ENCODE measurements around the gene HERC2.
"Not testable (repeated sequence)": the region's sequence is repeated elsewhere in the genome, so short reads cannot be mapped to it uniquely, and the experiment has no call there.

The HERC2 gene

DNA sequence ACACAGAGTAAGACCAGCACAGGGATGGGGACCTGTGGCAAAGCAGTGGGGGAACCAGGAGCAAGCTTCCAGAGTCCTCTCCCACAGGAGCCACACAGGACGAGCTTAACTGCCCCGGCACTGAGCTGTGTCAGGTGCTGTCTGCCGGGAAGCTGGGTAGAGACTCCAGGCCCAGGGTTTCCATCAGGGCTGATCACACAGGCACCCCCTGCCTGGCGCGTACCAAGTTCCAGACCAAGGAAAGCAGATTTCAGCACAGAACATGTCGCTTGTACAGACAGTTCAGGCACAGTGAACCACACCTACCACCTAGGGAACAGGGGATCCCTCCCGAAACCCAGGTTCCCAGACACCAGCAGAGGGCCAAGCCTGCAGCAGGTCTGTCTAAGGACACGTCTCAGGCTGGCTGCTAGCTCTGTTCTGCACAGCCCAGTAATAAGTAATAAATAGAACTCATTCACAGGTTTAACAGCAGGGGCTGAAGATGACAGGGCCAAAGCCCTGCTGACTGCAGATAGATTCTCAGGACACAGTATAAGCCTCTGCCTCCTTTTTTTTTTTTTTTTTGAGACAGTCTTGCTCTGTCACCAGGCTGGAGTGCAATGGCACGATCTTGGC is 192.6 kb downstream of the HERC2 start:
- Histone ChIP-seq H3K27ac (no peak overlapping the region), H4K20me1 (peaks cover 22% of the 10 kb centered on the region; the same call in 1 of the 2 replicates), H3K9me3 (no peaks in the 10 kb centered on the region), H3K4me2 (no peak overlapping the region), H3K36me3 (peaks cover 88% of the 10 kb centered on the region), H3K27me3 (no peaks in the 10 kb centered on the region), H3K9ac (no peak overlapping the region), H3K4me1 (no peaks in the 10 kb centered on the region), H3K4me3 (no peak overlapping the region)
- no peak for TF ChIP-seq Cebpa-rat (IDR thresholded peaks at IDR 0.05)

GRCh38 chr15:28128031-28128430 is 193.9 kb downstream of the HERC2 start:
- Histone ChIP-seq H3K36me3 (peaks cover 92% of the 10 kb centered on the region), H3K9me3 (no peaks in the 10 kb centered on the region), H3K27ac (no peak overlapping the region), H3K4me1 (no peaks in the 10 kb centered on the region), H3K27me3 (no peaks in the 10 kb centered on the region), H4K20me1 (peaks cover 22% of the 10 kb centered on the region; the same call in 1 of the 2 replicates), H3K4me2 (no peak overlapping the region), H3K9ac (no peak overlapping the region), H3K4me3 (no peak overlapping the region)
- TF ChIP-seq Cebpa-rat (IDR thresholded peaks at IDR 0.05) = no peak

GRCh38 chr15:28127036-28127435 is 194.9 kb downstream of the HERC2 start:
- no peak overlapping the region for H3K9ac ChIP-seq
- no peaks in the 10 kb centered on the region for H3K4me1 ChIP-seq
- H3K27ac ChIP-seq = no peak overlapping the region
- H3K4me3 ChIP-seq = no peak overlapping the region
- H4K20me1 ChIP-seq = peaks cover 30% of the 10 kb centered on the region; the same call in 1 of the 2 replicates
- no peaks in the 10 kb centered on the region for H3K27me3 ChIP-seq
- no peak overlapping the region for H3K4me2 ChIP-seq
- H3K9me3 ChIP-seq = no peaks in the 10 kb centered on the region
- peaks cover 92% of the 10 kb centered on the region for H3K36me3 ChIP-seq
- TF ChIP-seq Cebpa-rat (IDR thresholded peaks at IDR 0.05) = no peak

GRCh38 chr15:28125673-28126651 is 196.0 kb downstream of the HERC2 start:
- H3K4me3 ChIP-seq = no peak overlapping the region
- H3K9me3 ChIP-seq = no peaks in the 10 kb centered on the region
- no peak overlapping the region for H3K27ac ChIP-seq
- no peaks in the 10 kb centered on the region for H3K27me3 ChIP-seq
- H3K9ac ChIP-seq = no peak overlapping the region
- peaks cover 31% of the 10 kb centered on the region; the same call in 1 of the 2 replicates for H4K20me1 ChIP-seq
- H3K36me3 ChIP-seq = peaks cover 92% of the 10 kb centered on the region
- no peaks in the 10 kb centered on the region for H3K4me1 ChIP-seq
- TF ChIP-seq Cebpa-rat (IDR thresholded peaks at IDR 0.05) = no peak
- H3K4me2 ChIP-seq = no peak overlapping the region

DNA sequence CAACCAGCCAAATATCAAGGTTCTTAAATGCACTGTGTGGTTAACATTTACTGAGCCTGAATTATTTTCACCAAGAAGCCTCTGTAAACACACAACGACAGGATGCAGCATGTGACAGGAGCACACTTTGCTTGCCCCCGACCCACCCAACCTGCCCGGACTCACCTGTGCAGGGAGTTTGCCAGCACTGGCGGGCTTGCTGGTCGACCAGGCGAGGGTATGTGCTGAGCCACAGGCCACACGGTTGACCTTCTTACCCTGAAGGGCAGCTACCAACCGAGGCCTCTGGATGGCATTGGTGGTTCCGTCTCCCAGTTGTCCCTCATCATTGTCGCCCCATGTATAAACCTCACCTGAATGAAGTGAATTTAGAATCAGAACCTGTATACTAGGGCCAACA is 197.1 kb downstream of the HERC2 start:
- H3K9ac ChIP-seq = no peak overlapping the region

DNA sequence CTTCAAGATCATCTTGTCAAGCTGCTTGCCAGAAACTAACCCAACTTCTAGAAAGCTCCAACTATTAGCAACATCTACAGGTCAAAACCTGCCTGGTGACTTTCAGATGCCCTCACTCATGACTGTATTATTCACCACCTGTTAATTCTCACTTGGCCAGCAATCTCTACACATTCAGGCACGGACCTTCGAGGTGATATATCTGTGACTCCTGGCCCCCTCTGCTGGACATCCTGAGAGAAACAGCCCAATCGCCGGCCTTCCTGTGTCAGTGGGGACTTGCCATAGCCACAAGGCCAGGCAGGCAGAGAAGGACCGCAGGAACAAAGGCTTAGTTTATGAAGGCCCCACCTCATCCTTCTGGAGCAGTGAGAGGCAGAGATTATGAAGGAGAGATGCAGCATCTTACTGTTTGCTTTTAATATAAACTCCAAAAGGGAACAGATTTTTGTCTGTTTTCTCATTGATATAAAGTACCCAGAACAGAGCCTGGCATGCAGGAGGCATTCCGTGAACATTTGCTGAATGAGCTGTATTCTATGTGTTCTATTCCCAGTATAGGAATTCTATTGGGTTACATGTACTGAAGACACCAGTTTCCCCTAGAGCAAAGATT is 198.5 kb downstream of the HERC2 start:
- no peak overlapping the region for H3K27ac ChIP-seq
- H3K9me3 ChIP-seq = no peaks in the 10 kb centered on the region
- peaks cover 28% of the 10 kb centered on the region; the same call in 1 of the 2 replicates for H4K20me1 ChIP-seq
- TF ChIP-seq Cebpa-rat (IDR thresholded peaks at IDR 0.05) = no peak
- no peak overlapping the region for H3K9ac ChIP-seq
- no peaks in the 10 kb centered on the region for H3K4me1 ChIP-seq
- H3K4me3 ChIP-seq = no peak overlapping the region
- H3K4me2 ChIP-seq = no peak overlapping the region
- peaks cover 92% of the 10 kb centered on the region for H3K36me3 ChIP-seq
- no peaks in the 10 kb centered on the region for H3K27me3 ChIP-seq

More for the DNA sequence above, 197.1 kb downstream of the HERC2 start:
- Histone ChIP-seq H4K20me1 (peaks cover 31% of the 10 kb centered on the region; the same call in 1 of the 2 replicates), H3K4me2 (no peak overlapping the region), H3K9me3 (no peaks in the 10 kb centered on the region), H3K27ac (no peak overlapping the region), H3K4me1 (no peaks in the 10 kb centered on the region), H3K36me3 (peaks cover 92% of the 10 kb centered on the region), H3K4me3 (no peak overlapping the region), H3K27me3 (no peaks in the 10 kb centered on the region)
- TF ChIP-seq Cebpa-rat (IDR thresholded peaks at IDR 0.05) = no peak

- Histone ChIP-seq H3K4me3 (no peak overlapping the region), H4K20me1 (peaks cover 17% of the 10 kb centered on the region; the same call in 1 of the 2 replicates), H3K9me3 (no peaks in the 10 kb centered on the region), H3K27ac (no peak overlapping the region), H3K9ac (no peak overlapping the region), H3K4me2 (no peak overlapping the region), H3K27me3 (no peaks in the 10 kb centered on the region), H3K4me1 (peaks cover 6% of the 10 kb centered on the region; the same call in 1 of the 2 replicates), H3K36me3 (peaks cover 93% of the 10 kb centered on the region)
- no peak for TF ChIP-seq Cebpa-rat (IDR thresholded peaks at IDR 0.05)
These were observed 199.7 kb downstream of the HERC2 start for GRCh38 chr15:28122038-28122949.

DNA sequence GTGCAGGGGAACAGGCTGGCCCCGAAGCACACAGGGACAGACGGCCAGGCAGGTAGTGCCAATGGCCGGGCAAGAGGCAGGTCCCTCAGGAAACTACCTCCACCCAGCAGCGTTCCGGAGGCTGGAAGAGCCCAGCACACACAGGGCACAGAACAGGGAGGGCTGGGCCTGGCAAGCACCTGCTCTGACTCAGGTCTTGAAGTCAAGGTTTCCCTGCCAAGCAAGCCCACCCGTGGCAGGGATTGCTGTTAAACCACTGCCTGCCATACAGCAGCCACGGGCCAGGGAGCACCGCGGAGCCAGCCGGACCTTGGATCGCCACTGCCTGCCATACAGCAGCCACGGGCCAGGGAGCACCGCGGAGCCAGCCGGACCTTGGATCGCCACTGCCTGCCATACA is 200.4 kb downstream of the HERC2 start:
- not testable (repeated sequence) for H3K9ac ChIP-seq, H3K4me1 ChIP-seq, H3K27me3 ChIP-seq, H3K4me2 ChIP-seq, H3K4me3 ChIP-seq, H3K9me3 ChIP-seq, H3K27ac ChIP-seq
- Histone ChIP-seq H3K36me3 (peaks cover 93% of the 10 kb centered on the region), H4K20me1 (peaks cover 13% of the 10 kb centered on the region; the same call in 1 of the 2 replicates)

DNA sequence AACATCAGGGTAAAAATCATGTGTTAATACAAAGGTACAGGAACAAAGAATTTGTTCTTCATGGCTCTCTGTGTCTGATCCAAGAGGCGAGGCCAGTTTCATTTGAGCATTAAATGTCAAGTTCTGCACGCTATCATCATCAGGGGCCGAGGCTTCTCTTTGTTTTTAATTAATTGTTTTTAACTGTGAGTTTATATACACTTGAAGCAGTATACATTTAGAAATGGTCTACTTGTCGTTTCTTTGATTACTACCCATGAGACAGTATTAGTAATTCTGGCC is 201.7 kb downstream of the HERC2 start:
- Histone ChIP-seq H4K20me1 (peaks cover 17% of the 10 kb centered on the region; the same call in 1 of the 2 replicates), H3K36me3 (peaks cover 99% of the 10 kb centered on the region)

More for the DNA sequence above, 201.7 kb downstream of the HERC2 start:
- Histone ChIP-seq H3K4me2 (no peak overlapping the region), H3K4me3 (no peak overlapping the region), H3K9ac (no peak overlapping the region), H3K27me3 (no peaks in the 10 kb centered on the region), H3K9me3 (no peaks in the 10 kb centered on the region), H3K27ac (no peak overlapping the region), H3K4me1 (peaks cover 9% of the 10 kb centered on the region; the same call in 1 of the 2 replicates)
- TF ChIP-seq Cebpa-rat (IDR thresholded peaks at IDR 0.05) = no peak
